Fibroblast of lung (primary cell): ENCODE data around the gene ATP6V0B.

Experiments
- EZH2 ChIP-seq: IDR thresholded peaks from 2 replicates; pipeline ENCODE4 v1.5.1; 2012; ENCODE audit warnings: low read length, control low read depth, mild to moderate bottlenecking; ENCODE audit errors: missing control alignments
- TF ChIP-seq, protein P1 (sequence below), 2 donors: IDR thresholded peaks in 1 of 2; conservative IDR thresholded peaks in 1 of 2; 1 replicate in 1 of 2; 2 replicates in 1 of 2; pipeline ENCODE4 v1.5.1; 2011 to 2012; ENCODE audit warnings: low read length in 2 of 2, control low read depth in 1 of 2, inconsistent platforms in 1 of 2, low read depth in 1 of 2, mild to moderate bottlenecking in 1 of 2

DNA sequence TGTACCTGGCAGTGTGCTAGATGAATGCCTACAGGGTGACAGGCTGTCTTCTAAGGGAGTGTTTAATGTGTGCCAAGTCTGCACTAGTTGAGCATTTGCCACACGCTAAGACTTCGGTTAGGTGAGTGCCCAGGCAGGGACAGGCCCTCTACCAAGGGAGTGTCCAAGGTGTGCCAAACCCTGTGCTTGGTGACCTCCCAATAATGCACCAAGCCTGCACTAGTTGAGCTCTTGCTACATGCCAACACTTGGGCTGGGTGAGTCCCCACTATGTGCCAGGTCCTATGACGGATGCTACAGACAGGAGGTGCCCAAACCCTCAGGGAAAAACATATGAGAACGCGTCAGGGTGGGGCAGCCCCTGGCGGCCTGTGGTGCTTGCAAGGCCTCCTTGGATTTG is 45.7 kb downstream of the ATP6V0B start:
- TF ChIP-seq, protein P1, sequence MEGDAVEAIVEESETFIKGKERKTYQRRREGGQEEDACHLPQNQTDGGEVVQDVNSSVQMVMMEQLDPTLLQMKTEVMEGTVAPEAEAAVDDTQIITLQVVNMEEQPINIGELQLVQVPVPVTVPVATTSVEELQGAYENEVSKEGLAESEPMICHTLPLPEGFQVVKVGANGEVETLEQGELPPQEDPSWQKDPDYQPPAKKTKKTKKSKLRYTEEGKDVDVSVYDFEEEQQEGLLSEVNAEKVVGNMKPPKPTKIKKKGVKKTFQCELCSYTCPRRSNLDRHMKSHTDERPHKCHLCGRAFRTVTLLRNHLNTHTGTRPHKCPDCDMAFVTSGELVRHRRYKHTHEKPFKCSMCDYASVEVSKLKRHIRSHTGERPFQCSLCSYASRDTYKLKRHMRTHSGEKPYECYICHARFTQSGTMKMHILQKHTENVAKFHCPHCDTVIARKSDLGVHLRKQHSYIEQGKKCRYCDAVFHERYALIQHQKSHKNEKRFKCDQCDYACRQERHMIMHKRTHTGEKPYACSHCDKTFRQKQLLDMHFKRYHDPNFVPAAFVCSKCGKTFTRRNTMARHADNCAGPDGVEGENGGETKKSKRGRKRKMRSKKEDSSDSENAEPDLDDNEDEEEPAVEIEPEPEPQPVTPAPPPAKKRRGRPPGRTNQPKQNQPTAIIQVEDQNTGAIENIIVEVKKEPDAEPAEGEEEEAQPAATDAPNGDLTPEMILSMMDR (conservative IDR thresholded peaks at IDR 0.05 in 1 of 2, IDR thresholded peaks at IDR 0.05 in 1 of 2; ENCODE audit: low read depth in 1 of 2, low read length in 2 of 2), result no peak
- no peak for TF ChIP-seq EZH2
